HS-5 (cell line): ENCODE data around the gene BRAT1.
"Not testable (repeated sequence)": the region's sequence is repeated elsewhere in the genome, so short reads cannot be mapped to it uniquely, and the experiment has no call there.

ENCODE experiments used
- DNase-seq: peaks from one replicate; pipeline ENCODE4 v3.0.0-alpha.2; 2012; ENCODE audit warnings: low read depth

Gene BRAT1

DNA sequence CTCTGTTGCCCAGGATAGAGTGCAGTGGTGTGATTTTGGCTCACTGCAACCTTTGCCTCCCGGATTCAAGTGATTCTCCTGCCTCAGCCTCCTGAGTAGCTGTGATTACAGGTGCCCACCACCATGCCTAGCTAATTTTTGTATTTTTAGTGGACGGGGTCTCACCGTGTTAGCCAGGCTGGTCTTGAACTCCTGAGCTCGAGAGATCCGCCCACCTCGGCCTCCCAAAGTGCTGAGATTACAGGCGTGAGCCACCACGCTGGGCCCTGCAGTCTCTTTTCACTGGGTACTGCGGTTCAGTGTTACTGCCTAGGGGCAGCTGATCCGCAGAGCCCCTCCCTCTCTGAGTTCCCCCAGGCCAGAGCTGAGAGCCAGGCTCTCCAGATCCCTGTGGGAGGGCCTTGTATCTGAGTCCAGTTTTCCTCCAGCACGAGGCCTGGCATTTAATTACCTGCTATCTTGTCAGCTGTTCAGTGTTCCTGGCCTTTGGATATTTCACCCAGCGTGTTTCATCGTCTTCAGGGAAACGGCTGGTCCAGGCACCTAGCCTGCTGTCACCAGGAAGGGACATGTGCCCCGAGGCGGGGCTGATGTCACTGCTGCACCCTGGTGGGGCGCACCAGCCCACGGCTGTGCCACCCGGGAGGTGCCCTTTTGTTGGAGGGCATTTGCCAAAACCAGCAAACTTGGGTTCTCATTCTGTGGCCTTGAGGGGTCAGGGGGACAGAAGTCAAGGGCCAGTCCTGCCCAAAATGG, 19.3 kb downstream of the BRAT1 start:
- not testable (repeated sequence) for DNase-seq

DNA sequence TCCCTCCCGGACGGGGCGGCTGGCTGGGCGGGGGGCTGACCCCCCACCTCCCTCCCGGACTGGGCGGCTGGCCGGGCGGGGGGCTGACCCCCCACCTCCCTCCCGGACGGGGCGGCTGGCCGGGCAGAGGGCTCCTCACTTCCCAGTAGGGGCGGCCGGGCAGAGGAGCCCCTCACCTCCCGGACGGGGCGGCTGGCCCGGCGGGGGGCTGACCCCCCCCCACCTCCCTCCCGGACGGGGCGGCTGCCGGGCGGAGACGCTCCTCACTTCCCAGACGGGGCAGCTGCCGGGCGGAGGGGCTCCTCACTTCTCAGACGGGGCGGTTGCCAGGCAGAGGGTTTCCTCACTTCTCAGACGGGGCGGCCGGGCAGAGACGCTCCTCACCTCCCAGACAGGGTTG, 21.1 kb downstream of the BRAT1 start:
- DNase-seq = not testable (repeated sequence)

DNA sequence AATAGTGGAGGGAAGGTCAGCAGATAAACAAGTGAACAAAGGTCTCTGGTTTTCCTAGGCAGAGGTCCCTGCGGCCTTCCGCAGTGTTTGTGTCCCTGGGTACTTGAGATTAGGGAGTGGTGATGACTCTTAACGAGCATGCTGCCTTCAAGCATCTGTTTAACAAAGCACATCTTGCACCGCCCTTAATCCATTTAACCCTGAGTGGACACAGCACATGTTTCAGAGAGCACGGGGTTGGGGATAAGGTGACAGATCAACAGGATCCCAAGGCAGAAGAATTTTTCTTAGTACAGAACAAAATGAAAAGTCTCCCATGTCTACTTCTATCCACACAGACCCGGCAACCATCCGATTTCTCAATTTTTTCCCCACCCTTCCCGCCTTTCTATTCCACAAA, 21.8 kb downstream of the BRAT1 start:
- not testable (repeated sequence) for DNase-seq

DNA sequence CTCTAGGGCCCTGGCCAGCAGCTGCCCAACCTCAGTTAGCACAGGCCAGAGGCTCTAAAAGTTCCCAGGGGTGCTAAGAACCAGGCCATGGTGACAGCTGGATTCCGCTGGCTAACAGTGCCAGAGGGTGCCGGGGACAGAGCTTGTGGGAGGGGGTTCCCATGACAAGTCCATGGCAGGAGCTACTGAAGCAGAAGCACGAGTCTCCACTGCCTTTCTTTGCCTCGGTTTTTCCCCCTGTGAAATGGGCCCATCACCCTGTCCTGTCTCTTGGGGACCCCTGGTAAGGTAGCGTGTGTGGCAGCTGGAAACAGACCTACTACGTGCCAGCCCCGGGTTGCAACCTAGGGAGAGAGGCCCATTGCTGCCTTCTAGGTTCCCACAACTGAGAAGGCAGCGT, 22.5 kb downstream of the BRAT1 start:
- not testable (repeated sequence) for DNase-seq

DNA sequence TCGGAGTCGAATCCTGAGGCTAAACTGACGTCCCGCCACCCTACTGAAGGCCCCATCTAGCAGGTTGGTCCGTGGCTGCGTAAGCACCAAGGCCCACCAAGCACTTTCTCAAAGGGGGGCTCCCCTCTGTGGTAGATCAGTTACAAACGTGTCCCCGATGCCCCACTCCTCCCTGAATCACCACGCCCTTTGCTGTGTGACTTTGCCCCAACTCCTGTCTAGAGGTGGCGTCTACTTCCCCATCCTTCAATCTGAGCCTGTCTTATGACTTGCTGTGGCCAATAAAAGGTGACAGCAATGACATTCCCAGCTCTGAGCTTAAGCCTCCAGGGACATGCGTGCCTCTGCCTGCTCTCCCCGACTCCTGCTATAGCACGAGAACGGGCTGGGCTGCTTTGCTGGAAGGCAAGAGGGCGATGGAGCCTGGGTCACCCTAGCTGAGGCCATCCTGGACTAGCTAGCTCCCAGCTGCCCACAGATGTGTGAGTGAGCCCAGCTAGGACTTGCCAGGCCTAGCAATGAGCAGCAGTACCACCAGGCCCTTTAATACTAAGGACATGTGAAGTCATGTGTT, 23.0 kb downstream of the BRAT1 start:
- DNase-seq = not testable (repeated sequence)

DNA sequence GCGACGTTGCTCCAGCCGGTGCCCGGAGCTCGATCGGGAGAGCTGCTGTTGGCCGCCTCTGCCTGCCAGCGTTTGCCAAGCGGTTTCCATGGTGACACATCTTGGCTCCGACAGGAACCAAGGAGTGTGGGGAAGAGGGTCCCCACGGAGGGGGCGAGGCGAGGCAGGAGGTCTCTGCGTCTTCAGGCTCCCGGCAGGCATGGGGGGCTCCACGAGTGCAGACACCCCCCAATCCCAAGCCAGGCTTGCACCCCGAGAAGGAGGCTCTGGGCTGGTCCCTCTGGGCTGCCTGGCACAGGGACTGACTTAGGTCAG, 23.6 kb downstream of the BRAT1 start:
- DNase-seq = not testable (repeated sequence)

DNA sequence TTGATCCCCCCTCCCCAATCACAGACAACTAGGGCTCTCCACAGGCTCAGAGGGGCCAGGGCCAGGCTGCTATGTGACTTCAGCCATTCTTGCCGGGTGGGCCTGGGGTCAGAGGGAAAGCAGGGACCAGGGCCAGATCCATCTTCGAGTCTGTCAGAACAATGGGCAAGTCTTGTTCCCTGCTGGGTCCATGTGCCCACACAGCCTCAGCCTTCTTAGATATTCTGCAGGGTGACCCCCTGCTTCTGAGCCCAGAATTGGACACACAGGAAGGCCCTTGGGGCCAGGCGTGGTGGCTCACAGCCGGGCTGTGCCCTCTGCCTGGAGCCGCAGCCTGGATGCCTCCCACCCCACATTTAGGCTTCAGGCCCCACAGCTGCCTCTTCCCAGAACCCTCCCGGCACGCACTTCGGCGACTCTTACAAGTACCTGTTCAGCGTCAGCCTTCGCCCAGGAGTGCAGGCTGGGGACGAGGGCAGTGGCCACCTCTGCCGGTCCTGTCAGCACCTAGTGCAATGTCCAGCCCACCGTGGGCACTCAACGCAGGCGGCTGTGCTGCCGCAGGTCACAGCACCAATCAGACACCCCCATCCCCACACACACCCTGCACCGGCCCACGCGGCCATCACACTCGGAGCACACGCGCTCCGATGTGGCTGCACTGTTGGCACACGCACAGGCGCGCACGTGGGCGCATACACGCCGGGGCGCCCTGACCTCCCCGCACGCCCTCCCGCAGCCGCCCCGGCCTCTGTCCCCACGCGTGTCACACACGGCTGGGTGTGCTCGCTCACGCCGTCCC, 24.1 kb downstream of the BRAT1 start:
- DNase-seq = not testable (repeated sequence)

DNA sequence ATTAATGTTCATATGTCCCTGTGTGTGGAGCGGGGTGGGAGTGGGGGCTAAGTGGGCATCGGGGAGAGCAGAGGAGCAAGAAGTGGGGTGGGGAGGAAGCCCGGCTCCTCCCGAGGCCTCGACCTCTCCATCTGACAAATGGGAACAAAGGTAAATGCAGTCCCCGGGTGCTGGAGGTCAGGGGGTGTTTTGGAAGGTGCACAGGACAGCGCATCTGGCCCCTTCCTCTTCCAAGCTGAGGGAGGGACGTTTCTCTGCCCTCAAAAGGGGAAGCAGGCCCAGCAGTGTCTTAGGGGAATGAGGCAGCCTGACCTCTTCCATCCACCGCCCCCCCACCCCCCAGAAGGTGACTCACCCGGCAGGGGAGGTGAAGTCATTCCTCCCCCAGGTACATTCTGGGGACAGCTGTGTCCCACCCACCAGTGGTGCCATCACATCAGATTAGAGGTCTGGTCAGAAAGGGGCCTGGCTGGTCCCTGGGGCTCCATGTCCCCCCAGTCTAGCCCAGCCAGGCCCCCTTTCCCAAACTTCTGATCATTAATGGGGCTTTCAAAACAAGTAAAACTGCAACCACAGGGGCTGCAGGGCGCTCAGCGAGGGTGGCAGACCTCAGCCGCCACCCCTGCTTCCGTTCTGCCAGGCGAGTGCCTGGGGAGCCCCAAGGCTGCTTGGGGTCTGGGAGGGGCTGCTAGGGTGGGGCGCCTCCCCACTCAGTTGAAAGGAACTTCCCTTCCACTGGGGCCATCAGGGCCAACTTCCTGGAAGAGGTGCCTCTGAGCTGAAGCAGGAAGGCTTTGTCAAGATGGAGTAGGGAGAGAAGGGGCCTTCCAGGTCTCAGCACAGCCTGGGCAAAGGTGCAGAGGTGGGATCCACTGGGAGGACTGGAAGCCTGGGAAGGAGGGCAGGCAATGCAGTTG, 25.0 kb downstream of the BRAT1 start:
- no peak for DNase-seq

DNA sequence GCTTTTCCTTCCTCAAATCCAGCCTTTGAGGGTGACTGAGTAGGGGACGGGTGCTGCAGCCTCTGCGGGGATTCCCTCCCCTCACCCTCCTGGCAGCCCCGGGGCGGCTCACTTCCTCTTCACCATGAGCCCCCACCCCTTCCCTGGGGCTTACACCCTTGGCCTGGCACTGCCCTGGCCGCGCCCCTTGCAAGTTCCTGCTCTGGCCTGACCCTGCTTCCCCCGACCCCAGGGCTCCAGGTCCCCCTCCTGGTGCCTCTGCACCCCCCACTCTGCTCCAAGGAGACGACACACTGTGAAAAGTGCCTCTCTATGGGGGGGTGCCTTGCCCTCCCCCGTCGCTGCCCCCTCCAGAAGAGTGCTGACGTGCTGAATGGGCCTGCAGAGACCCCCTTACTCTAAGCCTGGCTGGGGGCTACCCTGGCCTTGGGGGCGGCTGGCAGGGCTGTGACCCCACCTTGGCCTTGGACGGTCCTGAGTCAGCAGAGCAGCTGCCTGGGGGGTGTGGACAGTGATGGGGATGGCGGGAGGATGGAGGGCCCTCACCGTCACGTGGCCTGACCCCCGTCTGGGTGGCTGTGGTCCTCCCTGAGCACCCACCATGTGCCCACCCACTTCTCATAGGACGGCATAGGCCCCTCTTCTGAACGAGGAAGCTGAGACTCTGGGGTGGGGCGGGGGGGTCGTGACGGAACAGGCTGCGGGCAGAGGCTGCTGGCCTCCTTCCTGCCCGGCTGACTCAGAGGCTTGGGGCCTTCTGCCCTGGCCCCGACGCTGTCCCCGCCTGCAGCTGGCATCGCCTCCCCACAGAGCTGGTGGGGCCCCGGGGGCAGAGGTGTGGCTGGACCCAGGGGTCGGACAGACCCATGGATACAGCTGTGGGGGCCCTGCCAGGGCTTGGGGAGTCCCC, 25.9 kb downstream of the BRAT1 start:
- peak; percentile 36 for DNase-seq

DNA sequence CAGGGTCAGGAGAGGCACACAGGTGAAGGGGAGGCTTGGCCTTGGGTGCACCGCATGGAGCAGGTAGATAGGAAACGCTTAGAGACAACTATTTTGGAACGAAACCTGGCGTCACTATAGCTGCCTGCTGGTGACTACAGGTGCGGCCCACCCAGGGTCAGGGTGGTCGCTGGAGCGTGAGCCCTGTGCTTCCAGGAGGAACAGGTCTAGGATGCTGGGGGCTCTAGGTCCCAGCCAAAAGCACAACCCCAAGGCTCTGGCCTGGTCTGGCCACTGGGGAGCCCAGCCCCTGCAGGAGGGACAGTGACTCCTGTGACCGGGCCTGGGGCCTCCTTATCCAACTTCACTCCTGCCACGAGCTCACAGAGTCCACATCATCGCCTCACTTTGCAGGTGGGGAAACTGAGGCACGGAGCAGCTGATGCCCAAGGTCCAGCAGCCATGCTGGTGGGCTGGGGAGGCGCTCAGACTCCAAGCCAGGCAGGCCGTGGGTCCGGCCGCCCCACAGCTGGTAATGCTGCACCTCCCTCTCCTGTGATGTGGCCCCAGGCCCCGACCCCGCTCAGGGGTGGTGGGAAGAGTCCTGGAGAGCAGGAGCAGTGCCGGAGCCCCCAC, 26.7 kb downstream of the BRAT1 start:
- no peak for DNase-seq

DNA sequence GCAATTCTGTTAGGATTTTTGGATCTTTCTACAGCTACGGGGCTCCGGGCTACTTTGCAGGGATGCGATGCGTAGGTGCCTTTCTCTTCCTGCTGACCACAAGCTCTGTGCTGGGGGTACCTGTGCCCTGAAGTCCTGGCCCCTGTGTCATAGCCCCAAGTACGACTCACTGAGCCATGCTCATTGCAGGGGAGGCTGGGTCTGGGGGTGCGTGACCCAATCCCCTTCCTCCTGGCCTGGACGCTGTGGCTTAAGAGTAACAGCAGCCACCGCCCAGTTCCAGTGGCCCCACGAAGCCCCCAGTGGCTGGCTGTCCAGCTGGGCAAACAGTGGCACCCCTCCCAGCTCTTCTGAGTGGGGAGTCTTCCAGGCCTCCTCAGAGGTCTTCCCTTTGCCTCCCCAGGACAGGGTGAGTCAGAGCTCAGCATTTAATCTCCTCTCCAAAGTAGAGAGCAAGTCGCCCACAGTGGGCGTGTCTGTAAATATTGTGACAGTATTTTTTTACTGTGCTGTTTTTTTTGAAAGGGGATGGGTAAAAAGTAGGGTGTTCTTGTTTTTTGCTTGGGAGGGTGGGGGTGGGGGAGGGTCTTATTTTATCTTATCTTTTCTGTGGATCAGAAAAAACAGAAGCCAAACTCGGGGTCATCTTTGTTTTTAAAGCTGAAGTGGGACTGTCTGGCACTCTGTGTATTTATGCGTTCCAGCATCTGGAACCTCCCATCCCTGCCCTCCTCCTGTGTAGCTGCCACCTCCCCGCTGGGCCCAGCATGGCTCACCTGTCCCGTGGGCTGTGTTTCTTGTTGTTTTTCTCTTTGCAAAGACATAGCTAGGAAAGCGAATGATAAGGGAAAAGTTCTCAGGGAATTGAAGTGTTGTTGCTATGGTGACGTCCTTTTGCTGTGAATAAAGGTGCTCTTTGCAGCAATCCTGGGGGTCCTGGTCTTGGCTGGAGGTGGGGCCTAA, 27.5 kb downstream of the BRAT1 start:
- DNase-seq = peak; percentile 41

DNA sequence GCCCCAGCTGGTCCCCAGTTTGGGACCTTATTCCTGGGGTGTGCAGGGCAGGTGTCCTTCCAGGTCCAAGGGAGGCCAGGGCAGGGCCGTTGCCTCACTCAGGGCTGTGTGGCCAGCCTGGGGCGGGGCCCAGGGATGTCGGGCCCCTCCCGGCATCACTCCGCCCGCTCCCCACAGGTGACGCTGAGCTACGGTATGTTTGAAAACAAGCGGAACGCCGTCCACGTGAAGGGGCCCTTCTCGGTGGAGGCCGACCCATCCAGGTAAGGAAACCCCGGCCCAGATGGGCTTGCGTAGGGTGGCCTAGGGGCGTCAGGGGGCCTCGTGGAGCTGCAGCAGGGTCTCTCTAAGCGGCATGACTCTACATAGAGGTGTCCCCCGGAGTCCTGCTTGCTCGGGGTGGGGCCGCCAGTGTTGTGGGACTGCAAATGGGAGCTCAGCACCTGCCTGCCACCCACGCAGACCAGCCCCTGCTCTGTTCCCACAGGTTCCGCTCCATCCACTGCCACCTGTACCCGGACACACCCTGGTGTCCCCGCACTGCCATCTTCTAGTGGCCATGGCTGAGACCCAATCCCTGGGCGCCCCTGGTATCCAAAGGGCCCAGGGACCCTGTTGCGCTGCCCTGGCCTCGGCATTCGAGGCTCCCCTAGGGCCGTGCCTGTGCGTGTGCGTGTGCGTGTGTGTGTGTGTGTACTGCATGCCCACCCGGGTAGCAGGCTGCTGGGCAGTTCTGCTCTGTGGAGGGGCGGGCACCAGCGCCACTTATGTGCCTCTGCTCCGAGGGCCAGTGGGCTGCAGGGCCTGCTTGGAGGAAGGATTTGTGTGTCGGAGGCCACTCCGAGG, 28.4 kb downstream of the BRAT1 start:
- DNase-seq = no peak

DNA sequence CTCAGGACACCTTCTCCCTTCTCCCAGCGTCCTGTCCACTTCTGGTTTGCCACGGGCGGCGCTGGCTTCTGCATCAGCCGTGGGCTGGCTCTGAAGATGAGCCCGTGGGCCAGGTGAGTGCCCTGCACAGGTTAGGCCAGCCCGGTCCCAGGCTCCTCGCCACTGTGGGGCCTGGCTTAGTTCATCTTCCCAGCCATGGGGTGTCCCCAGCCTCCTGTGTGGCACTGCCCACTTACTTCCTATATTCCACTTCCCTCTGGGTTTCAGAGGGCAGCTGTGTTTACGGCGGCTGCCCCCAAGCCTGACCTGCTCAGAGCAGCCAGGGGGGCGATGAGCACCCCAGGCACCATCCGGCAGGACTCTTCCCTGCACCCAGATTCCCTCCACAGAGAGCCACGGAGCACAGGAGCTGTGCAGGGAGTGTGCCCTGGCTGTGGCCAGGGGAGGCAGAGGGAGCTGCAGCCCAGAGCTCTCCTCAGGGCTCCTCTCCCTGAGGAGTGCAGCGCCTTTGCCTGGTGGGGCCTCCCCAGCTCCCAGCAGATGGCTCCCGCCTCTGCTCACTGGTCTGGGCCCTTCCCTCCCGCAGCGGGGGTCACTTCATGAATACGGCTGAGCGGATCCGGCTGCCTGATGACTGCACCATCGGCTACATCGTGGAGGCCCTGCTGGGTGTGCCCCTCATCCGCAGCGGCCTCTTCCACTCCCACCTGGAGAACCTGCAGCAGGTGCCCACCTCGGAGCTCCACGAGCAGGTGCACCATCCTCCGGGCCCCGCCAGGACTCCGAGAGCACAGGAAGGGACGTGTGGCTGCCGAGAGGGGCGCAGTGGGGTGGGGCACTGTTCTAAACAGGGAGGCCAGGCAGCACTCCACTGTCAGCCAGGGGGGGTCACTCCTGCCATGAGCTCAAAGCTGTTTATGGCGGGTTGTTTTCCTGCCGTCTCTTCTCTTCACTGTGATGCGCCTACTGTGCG, 29.4 kb downstream of the BRAT1 start:
- DNase-seq = no peak

DNA sequence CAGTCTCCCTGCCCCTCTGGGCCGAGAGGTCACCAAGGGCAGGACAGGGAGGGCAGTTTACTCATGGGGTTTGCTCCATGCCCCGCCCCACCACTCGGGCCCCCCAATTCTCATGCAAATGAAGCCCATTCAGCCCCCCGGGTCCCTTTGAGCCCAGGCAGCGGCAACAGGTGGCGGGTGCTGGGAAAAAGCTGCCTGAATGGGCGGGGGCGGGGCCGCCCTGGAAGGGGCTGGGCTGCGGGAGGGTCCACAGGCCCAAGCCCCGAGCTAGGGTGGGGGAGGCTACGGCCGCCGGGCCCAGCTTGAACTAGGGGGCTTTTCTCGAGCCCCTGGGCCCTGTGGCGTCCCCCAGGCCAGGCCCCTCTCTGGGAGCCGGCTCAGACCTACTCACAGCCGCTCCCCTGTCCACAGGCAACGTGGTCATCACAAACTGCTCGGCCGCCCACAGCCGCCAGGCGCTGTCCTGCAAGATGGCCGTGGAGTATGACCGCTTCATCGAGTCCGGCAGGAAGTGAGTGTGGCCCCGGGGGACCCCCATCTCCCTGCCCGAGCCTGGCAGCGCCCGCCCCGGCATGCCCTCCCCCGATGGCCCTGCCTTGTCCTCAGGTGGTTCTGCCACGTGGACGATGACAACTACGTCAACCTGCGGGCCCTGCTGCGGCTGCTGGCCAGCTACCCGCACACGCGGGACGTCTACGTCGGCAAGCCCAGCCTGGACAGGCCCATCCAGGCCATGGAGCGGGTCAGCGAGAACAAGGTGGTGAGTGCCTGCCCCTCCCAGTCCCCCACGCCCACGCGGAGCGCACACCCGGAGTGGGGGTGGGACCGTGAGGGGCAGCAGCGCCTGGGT, 30.3 kb downstream of the BRAT1 start:
- no peak for DNase-seq

DNA sequence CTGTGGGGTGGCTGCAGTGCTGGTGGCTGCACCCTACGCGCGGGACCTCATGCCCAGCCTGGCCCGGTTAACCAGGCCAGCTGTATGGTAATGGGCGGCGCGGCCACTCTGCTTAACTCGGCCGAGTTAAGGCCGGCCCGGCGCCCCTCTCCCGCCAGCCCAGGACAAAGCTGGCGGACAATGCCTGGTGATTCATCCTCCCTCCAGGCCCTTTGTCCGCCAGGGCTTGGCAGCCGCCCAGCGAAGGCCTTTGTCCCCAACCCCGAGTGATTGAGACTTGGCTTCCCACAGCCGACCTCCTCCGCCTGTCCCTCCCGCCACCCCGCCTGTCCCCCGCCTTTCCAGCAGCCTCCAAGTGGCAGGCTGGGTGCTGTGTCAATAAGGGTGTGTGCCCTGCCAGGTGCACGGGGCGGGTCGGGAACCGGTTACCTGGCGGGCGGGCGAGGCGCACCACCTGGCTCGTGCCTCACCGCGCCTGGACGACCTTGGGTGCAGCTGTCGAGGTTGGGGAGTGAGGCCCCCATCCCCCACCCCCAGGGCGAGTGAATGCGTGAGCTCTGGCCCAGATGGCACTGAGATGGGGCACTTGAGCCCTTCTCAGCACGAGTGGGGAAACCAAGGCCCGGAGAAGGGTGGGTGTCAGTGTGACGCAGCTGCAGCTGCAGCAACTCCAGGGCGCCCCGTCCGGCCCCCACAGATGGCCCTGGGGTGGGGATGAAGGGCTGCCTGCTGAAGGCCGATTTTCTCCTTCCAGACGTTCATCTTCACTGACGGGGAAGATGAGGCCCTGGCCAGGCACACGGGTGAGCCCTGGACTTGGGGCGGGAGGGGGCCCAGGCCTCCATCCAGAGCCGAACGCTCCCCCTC, 31.1 kb downstream of the BRAT1 start:
- no peak for DNase-seq
